GM19397 (cell line): Measurements from ENCODE around the gene DAPK2.
A peak's percentile ranks its signal among the peaks of the same experiment; 100 is the strongest.
"Not testable (repeated sequence)": the region's sequence is repeated elsewhere in the genome, so short reads cannot be mapped to it uniquely, and the experiment has no call there.

Experiments used
- ATAC-seq: cut with Tn5 transposase; IDR thresholded peaks from one replicate; pipeline ENCODE4 v1.9.1; 2021; ENCODE audit warnings: mild to moderate bottlenecking, moderate library complexity; ENCODE audit not compliant: unreplicated experiment

Gene DAPK2

GRCh38 chr15:64046421-64047153, at the start of gene DAPK2:
TSS of gene DAPK2 (minus strand) at chr15:64046485. CDS start at chr15:64040261, 6,224 bp downstream.
- peak; percentile 69 for ATAC-seq

DNA sequence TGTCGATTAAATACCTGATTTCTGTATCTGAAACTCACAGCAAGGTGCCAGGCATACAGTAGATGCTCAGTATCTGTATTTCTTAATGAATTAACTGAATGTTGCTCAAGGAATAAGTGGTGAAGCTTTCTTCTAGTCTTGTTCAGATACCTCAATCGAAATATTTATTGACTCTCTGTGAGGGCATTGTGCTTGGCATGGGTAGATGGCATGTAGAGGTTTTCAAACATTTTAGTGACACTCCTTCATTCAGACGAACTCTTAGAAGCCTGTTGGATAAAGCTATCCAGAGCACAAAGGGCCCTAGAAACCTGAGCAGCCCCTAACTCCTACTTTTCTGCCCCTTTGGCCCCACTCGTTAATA, 49.1 kb upstream of the DAPK2 start:
- no peak for ATAC-seq

DNA sequence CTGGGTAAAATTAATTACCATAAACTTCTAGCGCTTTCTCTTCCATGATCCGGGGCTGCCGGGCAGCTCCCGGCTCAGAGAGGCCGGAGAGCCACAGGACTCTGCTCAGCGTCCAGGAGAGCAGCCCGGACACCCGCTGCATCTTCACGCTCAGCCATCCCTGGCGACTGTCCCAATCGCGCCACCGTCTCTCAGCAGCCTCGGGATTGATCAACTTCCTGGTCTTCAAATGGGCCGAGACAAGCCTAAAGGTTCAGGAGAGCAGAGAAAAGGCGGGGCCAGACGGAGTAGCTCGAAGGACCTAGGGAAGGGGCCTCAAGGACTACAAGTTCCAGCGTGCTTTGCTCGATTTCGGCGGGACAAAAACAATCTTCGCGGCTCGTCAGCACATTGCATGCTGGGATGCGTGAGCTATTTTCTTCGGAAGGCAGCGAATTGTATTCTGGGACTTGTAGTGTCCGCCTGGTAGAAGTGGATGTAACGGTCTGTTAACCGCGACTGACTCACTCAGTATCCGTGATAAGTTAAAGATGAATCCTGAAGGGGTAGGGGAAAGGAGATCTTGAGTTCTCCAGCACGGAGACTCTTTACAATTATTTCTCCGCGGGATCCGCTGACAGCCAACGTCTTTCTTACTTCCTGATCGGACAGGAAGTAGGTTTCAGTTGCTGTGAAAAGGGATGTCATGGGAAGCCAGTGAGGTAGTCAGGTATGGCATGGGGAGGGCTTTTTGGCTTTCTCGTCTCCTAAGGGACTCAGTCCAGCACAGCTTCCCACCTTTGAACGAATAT, 47.5 kb upstream of the DAPK2 start, which contains the start of gene CIAO2A:
TSS of gene CIAO2A (minus strand) at position 212 of the 791 bp plus-strand sequence. CDS start at position 142, 70 bp downstream.
- ATAC-seq: peak; percentile 59

DNA sequence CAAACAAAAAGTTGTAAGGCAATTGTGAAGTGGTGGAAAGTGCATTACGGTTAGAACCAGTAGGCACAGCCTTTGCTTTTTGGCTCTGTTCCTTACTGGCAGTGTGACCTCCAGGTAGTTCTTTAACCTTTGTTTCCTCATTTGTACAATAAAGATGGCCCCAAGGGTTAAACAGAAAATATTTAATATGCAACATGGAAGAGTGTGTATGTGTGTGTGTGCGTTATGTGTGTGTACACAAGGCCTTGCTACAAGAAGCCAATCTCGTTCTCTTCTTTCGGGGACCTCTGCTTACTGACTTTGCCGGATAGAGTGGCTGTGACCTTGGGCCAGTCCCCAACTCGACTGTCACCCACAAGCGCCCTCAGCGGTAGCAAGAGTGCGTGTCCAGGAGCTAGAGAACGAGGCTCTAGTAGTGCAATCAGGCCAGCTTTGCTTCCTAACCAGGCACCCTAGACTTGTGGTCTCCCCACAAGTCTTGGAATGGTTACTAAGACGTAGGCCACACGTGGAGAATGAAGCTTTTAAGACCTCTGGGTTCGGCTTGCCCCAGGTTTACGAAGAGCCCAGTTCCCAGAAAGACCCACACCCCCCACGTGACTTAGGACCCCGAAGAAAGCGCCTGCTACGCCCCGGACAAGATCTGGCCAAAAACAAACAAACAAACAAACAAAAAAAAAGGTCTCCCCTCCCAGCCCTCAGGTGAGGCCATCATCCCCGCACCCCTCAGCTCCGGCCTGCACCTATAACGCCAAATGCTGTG, 46.8 kb upstream of the DAPK2 start:
- ATAC-seq: peak; percentile 24

- no peak for ATAC-seq
Observed at GRCh38 chr15:64092075-64092820, 46.0 kb upstream of the DAPK2 start.

GRCh38 chr15:64090527-64090926, 44.2 kb upstream of the DAPK2 start:
- ATAC-seq: no peak

GRCh38 chr15:64089543-64090280, 43.4 kb upstream of the DAPK2 start:
- ATAC-seq: peak; percentile 28

- no peak for ATAC-seq
Observed at GRCh38 chr15:64082757-64083156, 36.5 kb upstream of the DAPK2 start.

DNA sequence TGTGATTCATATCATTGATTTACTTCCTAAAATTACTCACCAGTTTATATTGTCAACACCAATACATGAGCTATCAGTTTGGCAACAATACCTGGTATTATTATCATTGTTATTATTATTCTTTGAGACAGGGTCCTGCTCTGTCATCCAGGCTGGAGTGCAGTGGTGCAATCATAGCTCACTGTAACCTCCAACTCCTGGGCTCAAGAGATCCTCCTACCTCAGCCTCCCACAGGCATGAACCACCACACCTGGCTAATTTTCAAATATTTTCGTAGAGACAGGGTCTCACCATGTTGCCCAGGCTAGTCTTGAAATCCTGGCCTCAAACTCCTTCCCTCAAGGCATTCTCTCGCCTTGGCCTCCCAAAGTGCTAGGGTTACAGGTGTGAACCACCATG, 27.2 kb upstream of the DAPK2 start:
- not testable (repeated sequence) for ATAC-seq

- no peak for ATAC-seq
Observed at GRCh38 chr15:64072812-64073211, 26.5 kb upstream of the DAPK2 start.

GRCh38 chr15:64071931-64072765, 25.9 kb upstream of the DAPK2 start:
- ATAC-seq: no peak

GRCh38 chr15:64070965-64071851, 24.9 kb upstream of the DAPK2 start:
- ATAC-seq: no peak

DNA sequence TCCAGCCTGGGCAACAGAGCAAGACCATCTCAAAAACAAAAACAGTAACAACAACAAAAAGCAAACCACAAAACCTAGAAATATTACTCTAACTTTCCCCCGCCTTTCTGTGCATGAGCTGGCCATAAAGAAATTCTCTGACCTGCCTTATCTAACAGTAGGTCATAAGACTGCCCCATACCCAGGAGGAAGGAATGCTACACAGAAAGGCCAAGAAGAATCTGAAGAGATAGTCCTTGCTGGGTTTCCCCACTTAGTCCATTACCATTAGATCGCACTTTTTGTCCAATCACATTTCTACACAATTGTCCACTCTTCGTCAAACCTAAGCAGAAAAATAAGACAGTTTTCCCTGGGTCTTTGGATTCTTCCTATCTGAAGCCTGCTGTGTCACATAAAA, 23.8 kb upstream of the DAPK2 start:
- no peak for ATAC-seq

- ATAC-seq: no peak
Observed at GRCh38 chr15:64068133-64068532, 21.8 kb upstream of the DAPK2 start.

DNA sequence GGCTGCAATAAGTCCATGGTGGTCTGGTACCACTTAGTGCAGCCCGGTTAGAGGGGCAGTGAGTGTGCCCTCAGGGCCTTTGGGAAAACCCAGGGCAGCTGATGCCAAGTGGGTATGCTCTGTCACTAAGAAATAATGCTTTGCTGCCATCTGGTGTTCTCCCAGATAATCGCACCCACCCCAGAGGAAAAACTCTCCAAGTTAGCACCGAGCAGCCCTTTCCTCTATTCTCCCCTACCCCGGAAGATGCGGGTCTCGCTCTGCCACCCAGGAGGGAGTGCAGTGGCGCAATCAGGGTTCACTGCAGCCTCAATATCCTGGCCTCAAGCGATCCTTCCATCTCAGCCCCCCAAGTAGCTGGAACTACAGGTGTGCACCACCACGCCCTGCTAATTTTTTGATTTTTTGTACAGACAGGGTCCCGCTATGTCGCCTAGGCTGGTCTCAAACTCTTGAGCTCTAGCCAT, 21.3 kb upstream of the DAPK2 start:
- peak; percentile 54 for ATAC-seq

DNA sequence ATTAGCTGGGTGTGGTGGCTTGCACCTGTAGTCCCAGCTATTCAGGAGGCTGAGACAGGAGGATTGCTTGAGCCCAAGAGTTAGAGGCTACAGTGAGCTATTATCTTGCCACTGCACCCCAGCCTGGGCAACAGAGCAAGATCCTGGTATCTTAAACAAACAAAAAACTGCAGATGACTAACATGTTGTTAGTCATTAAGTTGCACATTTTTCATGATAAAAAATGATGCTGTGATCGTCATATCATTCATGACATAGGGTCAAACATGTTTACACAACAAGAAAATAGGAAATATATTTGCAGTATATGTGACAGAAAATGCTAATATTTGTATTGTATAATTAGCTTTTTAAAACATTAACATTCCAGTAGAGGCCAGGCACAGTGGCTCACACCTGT, 20.2 kb upstream of the DAPK2 start:
- ATAC-seq: no peak

DNA sequence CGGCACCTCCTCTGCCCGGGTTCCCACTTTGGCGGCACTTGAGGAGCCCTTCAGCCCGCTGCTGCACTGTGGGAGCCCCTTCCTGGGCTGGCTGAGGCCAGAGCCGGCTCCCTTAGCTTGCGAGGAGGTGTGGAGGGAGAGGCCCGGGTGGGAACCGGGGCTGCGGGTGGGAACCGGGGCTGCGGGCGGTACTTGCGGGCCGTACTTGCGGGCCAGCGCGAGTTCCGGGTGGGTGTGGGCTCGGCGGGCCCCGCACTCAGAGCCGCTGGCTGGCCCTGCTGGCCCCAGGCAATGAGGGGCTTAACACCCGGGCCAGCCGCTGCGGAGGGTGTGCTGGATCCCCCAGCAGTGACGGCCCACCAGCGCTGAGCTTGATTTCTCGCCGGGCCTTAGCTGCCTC, 14.4 kb upstream of the DAPK2 start:
- no peak for ATAC-seq

GRCh38 chr15:64059104-64059503, 12.8 kb upstream of the DAPK2 start:
- not testable (repeated sequence) for ATAC-seq
